KOPT-K1 (cell line): ENCODE measurements around the gene CCNB2.

Source experiments
- H3K27ac ChIP-seq: fragments of 200-600 bp; sonication (generic); 2 replicates; pipeline ENCODE4 v1.5.1; 2016; ENCODE audit warnings: antibody characterized with exemption, mild to moderate bottlenecking, low read depth, low read length; ENCODE audit not compliant: poor library complexity, severe bottlenecking
- H3K36me3 ChIP-seq: fragments of 200-600 bp; sonication (generic); 2 replicates; pipeline ENCODE4 v1.5.1; 2017; ENCODE audit warnings: antibody characterized with exemption, mild to moderate bottlenecking, low read length, moderate library complexity; ENCODE audit not compliant: insufficient read depth
- H3K9me3 ChIP-seq: fragments of 200-600 bp; sonication (generic); 2 replicates; pipeline ENCODE4 v1.5.1; 2017; ENCODE audit warnings: antibody characterized with exemption, low read length, mild to moderate bottlenecking; ENCODE audit not compliant: insufficient read depth, poor library complexity, severe bottlenecking

Gene CCNB2

DNA sequence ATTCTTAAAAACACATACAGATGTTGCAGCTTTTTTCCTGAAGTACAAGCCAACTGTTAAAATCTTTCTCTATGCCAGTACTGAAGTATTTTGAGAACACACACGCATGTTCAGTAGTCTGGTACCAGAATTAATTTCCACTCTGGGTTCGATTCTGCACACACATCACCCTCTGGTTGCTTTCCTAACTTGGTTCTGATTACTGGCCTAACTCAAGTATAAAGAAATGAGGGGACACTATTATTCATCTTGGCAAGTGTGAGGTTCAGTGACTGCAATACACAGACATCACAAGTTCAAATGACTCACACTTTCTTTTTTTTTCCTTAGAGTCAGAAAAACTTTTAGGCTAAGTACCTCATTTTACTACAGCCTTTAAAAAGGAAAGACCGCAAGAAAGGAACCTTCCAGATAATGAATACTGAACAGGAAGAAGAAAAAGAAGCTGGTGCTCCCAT lies 64.3 kb downstream of the CCNB2 start:
- Histone ChIP-seq H3K36me3 (no peaks in the 10 kb centered on the region), H3K27ac (no peak overlapping the region), H3K9me3 (no peaks in the 10 kb centered on the region)

DNA sequence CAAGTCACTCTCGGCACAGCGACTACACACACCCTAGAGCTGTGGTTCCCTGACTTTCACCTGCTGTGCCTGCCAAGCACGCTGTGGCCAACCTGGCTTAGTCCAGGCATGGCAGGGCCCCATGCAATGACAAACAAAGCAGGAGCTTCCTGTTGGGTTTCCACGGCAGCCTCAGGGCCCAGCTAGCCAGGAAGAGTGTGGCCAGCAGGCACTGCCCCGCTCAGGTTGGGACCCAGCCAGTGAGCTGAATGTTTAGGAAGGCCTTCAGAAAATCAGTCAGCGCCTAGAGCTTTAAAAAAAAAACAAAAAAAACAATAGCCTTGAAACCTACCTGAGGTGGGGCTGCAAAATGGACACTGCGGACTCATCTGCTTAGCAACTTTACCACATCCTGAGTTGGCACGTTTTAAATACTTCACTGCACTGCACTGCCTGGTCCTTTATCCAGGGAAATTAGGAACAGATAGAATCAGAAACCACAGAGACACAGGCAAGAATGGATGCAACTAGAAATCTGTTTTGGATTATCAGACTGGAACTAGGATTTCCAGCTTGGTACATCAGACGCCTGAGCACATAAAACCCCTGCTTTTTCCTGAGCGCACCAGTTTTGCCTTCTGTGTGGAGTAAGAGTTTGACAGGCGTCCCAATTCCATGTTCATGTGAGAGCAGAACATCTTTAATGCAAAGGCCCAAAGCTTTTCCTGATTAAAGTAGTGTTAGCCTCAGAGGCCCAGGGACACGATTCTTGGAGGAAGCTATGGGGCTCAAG lies 65.5 kb downstream of the CCNB2 start:
- Histone ChIP-seq H3K36me3 (no peaks in the 10 kb centered on the region), H3K27ac (no peak overlapping the region), H3K9me3 (no peaks in the 10 kb centered on the region)

DNA sequence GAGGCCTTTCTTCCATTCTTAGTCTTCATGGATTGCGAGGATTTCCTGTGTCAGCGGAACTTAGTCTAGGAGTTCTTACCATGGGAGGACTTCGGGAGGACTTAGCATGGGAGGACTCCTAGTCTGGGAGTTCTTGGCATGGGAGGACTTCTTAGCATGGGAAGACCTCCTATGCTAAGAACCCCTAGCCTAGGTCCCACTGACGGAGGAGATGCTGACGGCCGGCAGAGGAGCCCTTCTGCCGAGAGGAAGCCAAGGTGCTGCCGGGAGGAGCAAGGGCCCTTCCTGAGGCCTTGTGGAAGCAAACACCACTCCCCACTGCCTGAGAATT lies 66.1 kb downstream of the CCNB2 start:
- no peaks in the 10 kb centered on the region for H3K9me3 ChIP-seq
- no peaks in the 10 kb centered on the region for H3K36me3 ChIP-seq
- H3K27ac ChIP-seq = no peak overlapping the region

DNA sequence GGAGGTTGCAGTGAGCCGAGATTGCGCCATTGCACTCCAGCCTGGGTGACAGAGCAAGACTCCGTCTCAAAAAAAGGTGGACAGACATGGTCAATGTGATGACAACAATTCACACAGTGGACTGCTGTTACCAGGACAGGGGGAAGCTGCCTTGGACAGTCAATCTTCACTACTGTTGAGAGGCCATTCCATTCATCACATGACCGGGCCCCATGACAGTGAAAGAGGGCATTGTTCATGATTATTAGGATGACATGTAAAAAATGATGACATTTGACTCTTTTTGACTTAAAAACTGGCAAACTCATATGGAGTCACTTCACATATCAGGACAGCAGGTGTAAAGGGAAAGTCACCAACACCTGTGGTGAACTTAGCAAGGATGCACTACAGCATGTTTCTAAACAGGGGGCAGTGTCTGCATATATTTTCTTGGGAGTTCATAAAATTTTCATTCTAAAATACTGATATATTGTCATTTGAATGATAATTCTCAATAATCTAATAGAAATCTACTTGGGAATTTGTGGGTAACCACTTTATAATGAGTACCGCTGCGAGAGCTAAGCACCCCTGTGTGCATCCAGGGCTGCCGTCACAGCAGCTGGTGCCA lies 67.4 kb downstream of the CCNB2 start:
- Histone ChIP-seq H3K27ac (no peak overlapping the region), H3K9me3 (no peaks in the 10 kb centered on the region), H3K36me3 (no peaks in the 10 kb centered on the region)

DNA sequence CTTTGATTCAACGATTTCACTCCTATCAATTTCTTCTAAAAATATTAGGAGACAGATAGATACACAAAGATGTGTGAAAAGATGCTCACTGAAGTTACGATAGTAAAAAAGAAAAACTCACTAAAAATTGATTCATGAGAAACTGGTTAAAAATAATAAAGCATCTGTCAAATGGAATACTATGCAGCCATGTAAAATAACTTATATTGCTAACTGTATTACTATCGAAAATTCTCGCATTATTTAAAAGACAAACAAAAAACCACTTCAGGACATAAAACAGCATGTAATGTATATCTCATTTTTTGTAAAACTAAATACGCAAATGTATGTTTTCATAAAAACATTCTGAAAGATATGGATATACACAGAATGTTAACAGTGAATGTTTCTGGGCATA lies 68.2 kb downstream of the CCNB2 start:
- Histone ChIP-seq H3K27ac (no peak overlapping the region), H3K36me3 (no peaks in the 10 kb centered on the region)

DNA sequence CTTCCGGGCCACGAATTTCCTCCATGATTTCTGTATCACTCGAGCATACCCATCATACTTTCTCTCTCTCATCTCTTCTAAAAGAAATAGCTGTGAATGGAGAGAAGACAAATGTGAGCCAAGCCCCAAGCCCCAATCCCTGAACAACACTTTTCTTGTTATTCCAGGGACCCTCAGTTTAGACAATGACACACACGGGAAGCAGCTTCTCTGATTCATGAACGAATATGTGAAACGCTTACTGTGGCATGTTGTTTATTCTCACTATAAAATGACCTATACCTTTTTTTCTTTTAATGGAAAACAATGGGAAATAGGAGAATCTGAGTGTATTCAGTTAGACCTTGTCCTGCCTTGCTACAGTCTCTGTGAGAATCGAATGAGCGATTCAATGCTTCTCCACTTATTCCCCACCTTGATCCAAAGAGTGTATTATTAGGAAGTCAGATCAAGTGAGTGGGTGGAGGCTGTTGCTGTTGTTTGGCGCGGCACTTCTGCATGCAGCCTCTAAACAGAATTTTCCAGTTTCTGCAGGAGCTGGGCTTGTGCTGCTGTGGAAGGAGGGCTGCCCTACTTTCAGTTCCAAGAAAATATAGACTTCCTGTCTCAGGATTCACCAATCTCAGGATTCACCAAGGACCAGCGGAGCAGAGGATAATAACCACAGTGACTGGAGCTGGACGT lies 69.3 kb downstream of the CCNB2 start:
- Histone ChIP-seq H3K36me3 (no peaks in the 10 kb centered on the region), H3K27ac (no peak overlapping the region)

More for the DNA sequence above, 68.2 kb downstream of the CCNB2 start:
- H3K9me3 ChIP-seq = no peaks in the 10 kb centered on the region

More for the DNA sequence above, 69.3 kb downstream of the CCNB2 start:
- H3K9me3 ChIP-seq = no peaks in the 10 kb centered on the region
